ENCODE data around the gene MRPL10.

DNA sequence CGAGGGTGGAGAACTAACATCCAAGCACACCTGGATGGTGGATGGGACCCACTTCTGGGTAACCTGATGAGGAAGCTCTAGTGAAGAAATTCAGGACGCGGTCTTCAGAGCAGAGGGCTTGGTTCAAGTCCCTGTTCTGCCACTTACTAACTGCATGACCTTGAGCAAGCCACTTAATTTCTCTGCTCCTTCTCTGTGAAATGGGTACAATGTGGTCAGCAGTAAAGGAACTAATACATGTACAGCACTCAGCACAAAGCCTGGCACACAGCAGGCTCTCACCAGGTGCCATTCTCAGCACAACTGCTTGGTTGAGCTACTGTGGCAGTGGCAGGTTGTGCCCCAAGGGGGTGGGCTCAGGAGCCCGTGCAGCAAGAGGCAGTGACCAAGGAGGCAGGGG, 7.8 kb downstream of the MRPL10 start:
- TF ChIP-seq, protein P1, sequence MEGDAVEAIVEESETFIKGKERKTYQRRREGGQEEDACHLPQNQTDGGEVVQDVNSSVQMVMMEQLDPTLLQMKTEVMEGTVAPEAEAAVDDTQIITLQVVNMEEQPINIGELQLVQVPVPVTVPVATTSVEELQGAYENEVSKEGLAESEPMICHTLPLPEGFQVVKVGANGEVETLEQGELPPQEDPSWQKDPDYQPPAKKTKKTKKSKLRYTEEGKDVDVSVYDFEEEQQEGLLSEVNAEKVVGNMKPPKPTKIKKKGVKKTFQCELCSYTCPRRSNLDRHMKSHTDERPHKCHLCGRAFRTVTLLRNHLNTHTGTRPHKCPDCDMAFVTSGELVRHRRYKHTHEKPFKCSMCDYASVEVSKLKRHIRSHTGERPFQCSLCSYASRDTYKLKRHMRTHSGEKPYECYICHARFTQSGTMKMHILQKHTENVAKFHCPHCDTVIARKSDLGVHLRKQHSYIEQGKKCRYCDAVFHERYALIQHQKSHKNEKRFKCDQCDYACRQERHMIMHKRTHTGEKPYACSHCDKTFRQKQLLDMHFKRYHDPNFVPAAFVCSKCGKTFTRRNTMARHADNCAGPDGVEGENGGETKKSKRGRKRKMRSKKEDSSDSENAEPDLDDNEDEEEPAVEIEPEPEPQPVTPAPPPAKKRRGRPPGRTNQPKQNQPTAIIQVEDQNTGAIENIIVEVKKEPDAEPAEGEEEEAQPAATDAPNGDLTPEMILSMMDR (IDR thresholded peaks at IDR 0.05; ENCODE audit: insufficient read depth, low read length) = no peak
- no peak for TF ChIP-seq GABPA (IDR thresholded peaks at IDR 0.05; ENCODE audit: low read depth)
- no peak for TF ChIP-seq REST (IDR thresholded peaks at IDR 0.05; ENCODE audit: insufficient replicate concordance, low read depth)
- no peak for TF ChIP-seq POLR2AphosphoS5 (IDR thresholded peaks at IDR 0.05; ENCODE audit: low read depth)
